ENCODE results near the gene DYRK4. TPM values are rescaled to one million over a fixed set of nuclear protein-coding genes. Genes with fewer than 3 reads are reported as not detected.

The DYRK4 gene
- polyA plus RNA-seq, 1 donor (not counting 4 experiments of a cell fraction or from before 2014, with no cell fraction given), result 64.6 TPM

DNA sequence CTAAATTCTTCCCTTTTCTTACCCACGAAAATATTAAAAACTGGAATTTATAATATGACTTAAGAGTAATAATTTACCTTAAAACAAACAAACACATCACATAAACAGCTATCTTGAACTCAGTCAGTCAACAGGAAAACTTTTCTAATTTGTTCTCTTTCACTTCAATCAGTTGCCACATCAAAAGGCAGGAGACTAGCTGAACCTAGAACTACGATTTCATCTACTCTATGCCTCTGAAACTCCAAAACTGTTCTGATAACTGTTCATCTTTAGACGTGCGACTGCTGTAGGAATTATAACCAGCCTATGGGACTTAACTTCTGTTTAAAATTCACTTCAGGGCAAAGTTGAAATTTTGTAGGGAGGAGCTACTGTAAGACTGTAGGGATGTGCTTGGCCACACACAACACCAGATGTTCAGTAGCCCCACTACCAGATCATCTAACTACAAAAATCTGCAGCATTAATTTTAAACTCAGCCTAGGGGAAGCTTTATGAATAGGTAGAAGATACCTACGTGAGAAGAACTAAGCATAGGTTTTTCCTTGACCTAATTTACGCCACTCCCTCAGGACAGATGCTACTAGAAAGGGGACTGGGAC lies 30.9 kb upstream of the DYRK4 start:
- H2AFZ ChIP-seq (ENCODE audit: control insufficient read depth, low read length), result no peak overlapping the region
- H4K20me1 ChIP-seq (ENCODE audit: control insufficient read depth, extremely low read depth, insufficient read depth, low read length), result no peaks in the 10 kb centered on the region
- H3K9ac ChIP-seq (ENCODE audit: control insufficient read depth, extremely low read depth, insufficient read depth, low read length), result no peak overlapping the region
- FAIRE-seq (no peak), DNase-seq (ENCODE audit: low read depth, low spot score) (no peak)
- no peak overlapping the region for H3K4me3 ChIP-seq (ENCODE audit: control insufficient read depth in 2 of 3, extremely low read depth in 1 of 3, insufficient read depth in 2 of 3, low read depth in 1 of 3, low read length in 3 of 3)
- no peak overlapping the region for H3K27ac ChIP-seq (ENCODE audit: control insufficient read depth, insufficient read depth, low read length)
- no peaks in the 10 kb centered on the region for H3K4me1 ChIP-seq (ENCODE audit: control insufficient read depth, extremely low read depth, insufficient read depth, low read length)
- peaks cover 3 to 10% of the 10 kb centered on the region in 2 experiments for H3K36me3 ChIP-seq (ENCODE audit: control insufficient read depth in 2 of 2, extremely low read depth in 1 of 2, insufficient read depth in 2 of 2, low read length in 2 of 2)
- TF ChIP-seq, protein P1, sequence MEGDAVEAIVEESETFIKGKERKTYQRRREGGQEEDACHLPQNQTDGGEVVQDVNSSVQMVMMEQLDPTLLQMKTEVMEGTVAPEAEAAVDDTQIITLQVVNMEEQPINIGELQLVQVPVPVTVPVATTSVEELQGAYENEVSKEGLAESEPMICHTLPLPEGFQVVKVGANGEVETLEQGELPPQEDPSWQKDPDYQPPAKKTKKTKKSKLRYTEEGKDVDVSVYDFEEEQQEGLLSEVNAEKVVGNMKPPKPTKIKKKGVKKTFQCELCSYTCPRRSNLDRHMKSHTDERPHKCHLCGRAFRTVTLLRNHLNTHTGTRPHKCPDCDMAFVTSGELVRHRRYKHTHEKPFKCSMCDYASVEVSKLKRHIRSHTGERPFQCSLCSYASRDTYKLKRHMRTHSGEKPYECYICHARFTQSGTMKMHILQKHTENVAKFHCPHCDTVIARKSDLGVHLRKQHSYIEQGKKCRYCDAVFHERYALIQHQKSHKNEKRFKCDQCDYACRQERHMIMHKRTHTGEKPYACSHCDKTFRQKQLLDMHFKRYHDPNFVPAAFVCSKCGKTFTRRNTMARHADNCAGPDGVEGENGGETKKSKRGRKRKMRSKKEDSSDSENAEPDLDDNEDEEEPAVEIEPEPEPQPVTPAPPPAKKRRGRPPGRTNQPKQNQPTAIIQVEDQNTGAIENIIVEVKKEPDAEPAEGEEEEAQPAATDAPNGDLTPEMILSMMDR (optimal IDR thresholded peaks at IDR 0.05 in 1 of 3, IDR thresholded peaks at IDR 0.05 in 1 of 3, conservative IDR thresholded peaks at IDR 0.05 in 1 of 3; ENCODE audit: extremely low read depth in 1 of 3, insufficient read depth in 2 of 3, low read length in 3 of 3), result no peak
- no peak for TF ChIP-seq EZH2 (IDR thresholded peaks at IDR 0.05; ENCODE audit: low read length)
- H3K9me3 ChIP-seq (ENCODE audit: control insufficient read depth, low read depth, low read length), result no peaks in the 10 kb centered on the region
- no peaks in the 10 kb centered on the region for H3K27me3 ChIP-seq (ENCODE audit: control insufficient read depth, extremely low read depth, insufficient read depth, low read length)
- dilution Hi-C loops (cut with MboI; ENCODE audit: extremely low pct_ligation_motif_present, low sequenced_read_pairs), result no loop called here
- no peaks in the 10 kb centered on the region for H3K79me2 ChIP-seq (ENCODE audit: control insufficient read depth, insufficient read depth, low read length)
- no peak overlapping the region for H3K4me2 ChIP-seq (ENCODE audit: control insufficient read depth, extremely low read depth, insufficient read depth, low read depth, low read length)
- H3K9me1 ChIP-seq (ENCODE audit: control insufficient read depth, extremely low read depth, insufficient read depth, low read length), result no peaks in the 10 kb centered on the region

DNA sequence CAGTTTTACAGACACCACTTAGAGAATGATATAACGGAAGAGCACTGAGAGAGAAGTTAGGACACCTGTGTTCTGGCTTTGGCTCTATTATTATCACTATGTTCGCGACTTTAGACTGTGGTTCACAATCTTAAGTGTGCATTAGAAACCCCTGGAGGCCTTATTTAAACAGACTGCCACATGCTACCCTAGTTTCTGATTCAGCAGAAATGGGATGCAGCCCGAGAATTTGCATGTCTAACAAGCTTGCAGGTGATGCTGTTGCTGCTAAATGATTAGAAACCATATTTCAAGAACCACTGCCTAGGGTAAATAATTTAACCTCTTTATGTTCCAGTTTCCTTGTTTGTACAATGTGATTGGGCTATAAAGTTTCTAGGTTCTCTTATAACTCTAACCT lies 26.9 kb upstream of the DYRK4 start:
- Histone ChIP-seq H2AFZ (ENCODE audit: control insufficient read depth, low read length) (no peak overlapping the region), H3K4me3 (ENCODE audit: control insufficient read depth in 2 of 3, extremely low read depth in 1 of 3, insufficient read depth in 2 of 3, low read depth in 1 of 3, low read length in 3 of 3) (no peak overlapping the region), H3K27ac (ENCODE audit: control insufficient read depth, insufficient read depth, low read length) (no peak overlapping the region), H3K9me3 (ENCODE audit: control insufficient read depth, low read depth, low read length) (no peaks in the 10 kb centered on the region), H3K27me3 (ENCODE audit: control insufficient read depth, extremely low read depth, insufficient read depth, low read length) (no peaks in the 10 kb centered on the region), H3K4me2 (ENCODE audit: control insufficient read depth, extremely low read depth, insufficient read depth, low read depth, low read length) (no peak overlapping the region), H3K4me1 (ENCODE audit: control insufficient read depth, extremely low read depth, insufficient read depth, low read length) (peaks cover 7% of the 10 kb centered on the region), H3K9me1 (ENCODE audit: control insufficient read depth, extremely low read depth, insufficient read depth, low read length) (no peaks in the 10 kb centered on the region), H4K20me1 (ENCODE audit: control insufficient read depth, extremely low read depth, insufficient read depth, low read length) (no peaks in the 10 kb centered on the region), H3K36me3 (ENCODE audit: control insufficient read depth in 2 of 2, extremely low read depth in 1 of 2, insufficient read depth in 2 of 2, low read length in 2 of 2) (peaks cover 3 to 10% of the 10 kb centered on the region in 2 experiments), H3K9ac (ENCODE audit: control insufficient read depth, extremely low read depth, insufficient read depth, low read length) (no peak overlapping the region), H3K79me2 (ENCODE audit: control insufficient read depth, insufficient read depth, low read length) (peaks cover 28% of the 10 kb centered on the region)
- DNase-seq (ENCODE audit: low read depth, low spot score), result no peak
- dilution Hi-C loops (cut with MboI; ENCODE audit: extremely low pct_ligation_motif_present, low sequenced_read_pairs), result no loop called here
- no peak for FAIRE-seq
- TF ChIP-seq EZH2 (IDR thresholded peaks at IDR 0.05; ENCODE audit: low read length), result no peak
- TF ChIP-seq, protein P1 (optimal IDR thresholded peaks at IDR 0.05 in 1 of 3, IDR thresholded peaks at IDR 0.05 in 1 of 3, conservative IDR thresholded peaks at IDR 0.05 in 1 of 3; ENCODE audit: extremely low read depth in 1 of 3, insufficient read depth in 2 of 3, low read length in 3 of 3), result no peak
